ENCODE data around the gene NFATC3. TPM values are rescaled to one million over a fixed set of nuclear protein-coding genes. Genes with fewer than 3 reads are reported as not detected.
A peak's percentile ranks its signal among the peaks of the same experiment; 100 is the strongest.

Gene NFATC3
- total RNA-seq, 1 donor from 2014 or later = 51.8 TPM

DNA sequence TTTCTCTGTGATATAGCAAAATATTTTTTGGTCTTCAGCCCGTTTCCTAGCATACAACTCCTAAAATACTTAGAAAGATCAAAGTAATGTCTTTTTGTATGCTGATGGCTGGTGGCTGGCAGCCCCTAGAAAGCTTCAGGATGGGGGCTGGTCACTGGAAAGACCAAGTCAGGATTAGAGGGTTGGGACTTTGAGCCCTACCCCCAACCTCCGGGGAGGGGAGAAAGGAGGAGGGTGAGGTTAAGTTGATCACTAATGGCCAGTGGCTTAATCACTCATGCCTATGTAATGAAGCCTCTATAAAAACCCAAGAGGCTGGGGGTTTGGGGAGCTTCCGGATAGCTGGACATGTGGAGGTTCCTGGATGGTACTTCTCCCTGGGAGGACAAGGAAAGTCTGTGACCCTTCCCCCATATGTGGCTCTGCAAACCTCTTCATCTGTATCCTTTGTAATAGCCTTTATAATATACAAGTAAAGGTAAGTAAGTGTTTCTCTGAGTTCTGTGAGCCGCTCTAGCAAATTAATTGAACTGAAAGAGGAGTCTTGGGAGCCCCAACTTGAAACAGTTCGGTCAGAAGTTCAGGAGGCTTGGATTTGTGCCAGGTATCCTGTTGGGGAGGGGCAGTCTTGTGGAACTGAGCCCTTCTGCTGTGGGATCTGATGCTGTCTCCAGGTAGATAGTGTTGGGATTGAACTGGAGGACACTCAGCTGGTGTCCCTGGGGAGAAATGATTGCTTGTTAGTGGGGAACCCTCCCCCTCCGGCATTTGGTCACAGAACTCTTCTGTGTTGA lies 182.6 kb downstream of the NFATC3 start:
- Mint-ChIP-seq H3K4me3 (peak overlapping the region; percentile 58), H3K27me3 (ENCODE audit: low read depth) (no peaks in the 10 kb centered on the region), H3K36me3 (no peaks in the 10 kb centered on the region), H3K9me3 (no peaks in the 10 kb centered on the region), H3K4me1 (peaks cover 43% of the 10 kb centered on the region), H3K27ac (peak overlapping the region; percentile 95)
- peak in 1 of 2 experiments; percentile 61 for DNase-seq (ENCODE audit: low spot score in 2 of 2, unreplicated experiment in 2 of 2)
- TF ChIP-seq, protein P1, sequence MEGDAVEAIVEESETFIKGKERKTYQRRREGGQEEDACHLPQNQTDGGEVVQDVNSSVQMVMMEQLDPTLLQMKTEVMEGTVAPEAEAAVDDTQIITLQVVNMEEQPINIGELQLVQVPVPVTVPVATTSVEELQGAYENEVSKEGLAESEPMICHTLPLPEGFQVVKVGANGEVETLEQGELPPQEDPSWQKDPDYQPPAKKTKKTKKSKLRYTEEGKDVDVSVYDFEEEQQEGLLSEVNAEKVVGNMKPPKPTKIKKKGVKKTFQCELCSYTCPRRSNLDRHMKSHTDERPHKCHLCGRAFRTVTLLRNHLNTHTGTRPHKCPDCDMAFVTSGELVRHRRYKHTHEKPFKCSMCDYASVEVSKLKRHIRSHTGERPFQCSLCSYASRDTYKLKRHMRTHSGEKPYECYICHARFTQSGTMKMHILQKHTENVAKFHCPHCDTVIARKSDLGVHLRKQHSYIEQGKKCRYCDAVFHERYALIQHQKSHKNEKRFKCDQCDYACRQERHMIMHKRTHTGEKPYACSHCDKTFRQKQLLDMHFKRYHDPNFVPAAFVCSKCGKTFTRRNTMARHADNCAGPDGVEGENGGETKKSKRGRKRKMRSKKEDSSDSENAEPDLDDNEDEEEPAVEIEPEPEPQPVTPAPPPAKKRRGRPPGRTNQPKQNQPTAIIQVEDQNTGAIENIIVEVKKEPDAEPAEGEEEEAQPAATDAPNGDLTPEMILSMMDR (IDR thresholded peaks at IDR 0.05; ENCODE audit: unreplicated experiment) = no peak

DNA sequence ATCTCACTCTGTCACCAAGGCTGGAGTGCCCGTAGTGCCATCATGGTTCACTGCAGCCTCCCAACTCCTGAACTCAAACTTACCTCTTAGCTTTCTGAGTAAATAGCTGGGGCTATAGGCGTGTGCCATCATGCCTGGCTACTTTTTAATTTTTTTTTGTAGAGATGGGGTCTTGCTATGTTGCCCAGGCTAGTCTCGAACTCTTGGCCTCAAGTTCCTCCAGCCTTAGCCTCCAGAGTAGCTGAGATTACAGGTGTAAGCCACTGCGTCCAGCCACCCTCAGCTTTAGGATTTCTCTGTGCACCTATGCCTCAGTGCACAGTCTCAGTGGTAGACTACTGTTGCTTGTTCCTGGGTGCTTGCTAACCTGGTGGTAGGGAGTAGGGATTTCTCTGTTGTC lies 184.6 kb downstream of the NFATC3 start:
- Mint-ChIP-seq H3K4me1 (peaks cover 36% of the 10 kb centered on the region), H3K9me3 (no peaks in the 10 kb centered on the region), H3K36me3 (peaks cover 9% of the 10 kb centered on the region), H3K27me3 (ENCODE audit: low read depth) (no peaks in the 10 kb centered on the region), H3K27ac (no peak overlapping the region), H3K4me3 (no peak overlapping the region)
- DNase-seq (ENCODE audit: low spot score in 2 of 2, unreplicated experiment in 2 of 2) = no peak
- TF ChIP-seq, protein P1 (IDR thresholded peaks at IDR 0.05; ENCODE audit: unreplicated experiment) = no peak

DNA sequence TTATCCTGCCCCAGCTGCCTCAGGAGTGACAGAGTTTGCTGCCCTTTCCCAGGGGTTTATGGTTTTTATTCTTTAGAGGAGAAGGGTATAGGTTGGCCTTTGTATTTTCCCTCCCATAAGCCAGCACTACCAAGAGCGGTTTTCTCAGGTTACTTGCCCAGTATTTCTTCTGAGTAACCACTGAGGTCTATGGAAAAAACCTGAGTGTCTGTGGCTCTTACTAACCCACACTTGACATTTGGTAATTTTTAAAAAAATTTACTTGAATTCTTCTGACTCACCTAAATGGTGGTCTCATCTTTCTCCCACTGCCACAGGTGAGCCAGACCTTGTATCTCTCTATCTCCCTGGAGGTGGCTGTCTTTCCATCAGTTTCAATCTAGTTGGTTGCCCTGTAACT lies 185.2 kb downstream of the NFATC3 start:
- Mint-ChIP-seq H3K4me3 (no peak overlapping the region), H3K4me1 (peaks cover 32% of the 10 kb centered on the region), H3K9me3 (no peaks in the 10 kb centered on the region), H3K27ac (peak overlapping the region; percentile 50), H3K27me3 (ENCODE audit: low read depth) (no peaks in the 10 kb centered on the region), H3K36me3 (peaks cover 9% of the 10 kb centered on the region)
- DNase-seq (ENCODE audit: low spot score in 2 of 2, unreplicated experiment in 2 of 2) = no peak
- TF ChIP-seq, protein P1 (IDR thresholded peaks at IDR 0.05; ENCODE audit: unreplicated experiment) = no peak

DNA sequence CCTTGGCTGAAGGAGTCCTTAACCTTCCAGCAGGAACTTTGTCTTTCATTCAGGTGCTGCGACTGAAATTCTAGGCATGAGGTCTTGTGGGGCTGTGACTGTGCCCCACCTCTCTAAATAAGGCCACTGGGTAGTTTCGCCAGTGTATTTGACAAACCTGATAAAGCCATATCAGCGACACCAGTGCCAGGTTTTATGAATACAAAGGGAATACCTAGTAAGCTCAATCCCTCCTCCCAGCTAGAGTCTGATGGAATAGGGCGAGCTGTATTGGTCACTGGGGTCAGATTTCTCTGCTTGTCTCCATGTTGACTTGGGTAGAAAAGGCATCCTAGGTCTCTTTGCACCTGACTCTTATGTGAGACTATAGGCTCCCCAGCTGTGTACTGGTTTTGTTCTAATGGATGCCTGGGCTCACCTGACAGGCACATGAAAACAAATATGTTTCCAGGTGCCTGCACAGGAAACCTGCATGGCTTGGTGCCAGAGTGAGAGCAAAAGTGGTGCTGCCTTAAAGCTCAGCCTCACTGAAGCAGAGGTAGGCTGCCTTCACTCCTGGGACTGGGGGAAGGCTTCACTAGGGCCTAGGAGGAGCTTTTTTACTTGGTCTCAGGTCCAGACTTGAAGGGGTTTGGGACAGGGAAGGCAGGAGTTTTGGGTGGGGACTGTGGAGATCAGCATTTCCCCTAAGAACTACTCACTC lies 187.5 kb downstream of the NFATC3 start:
- H3K27me3 Mint-ChIP-seq (ENCODE audit: low read depth) = no peaks in the 10 kb centered on the region
- TF ChIP-seq, protein P1 (IDR thresholded peaks at IDR 0.05; ENCODE audit: unreplicated experiment) = no peak
- no peak for DNase-seq (ENCODE audit: low spot score in 2 of 2, unreplicated experiment in 2 of 2)

DNA sequence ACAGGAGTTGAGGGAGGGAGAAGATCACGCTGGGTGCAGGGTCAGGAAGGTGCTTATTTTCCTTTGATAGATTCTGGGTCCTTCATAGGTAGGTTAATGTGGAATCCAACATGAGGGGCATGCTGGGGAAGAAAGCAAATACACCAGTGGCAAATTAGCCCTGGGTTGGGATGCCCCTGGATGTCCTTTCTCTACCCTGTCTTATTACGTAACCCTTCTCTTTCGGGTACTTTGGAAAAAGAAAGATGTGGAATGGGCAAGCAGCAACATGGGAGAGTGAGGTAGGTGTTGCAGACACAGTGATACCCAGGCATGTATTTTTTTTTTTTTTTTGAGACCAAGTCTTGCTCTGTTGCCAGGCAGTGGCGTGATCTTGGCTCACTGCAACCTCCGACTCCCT lies 188.3 kb downstream of the NFATC3 start:
- TF ChIP-seq, protein P1 (IDR thresholded peaks at IDR 0.05; ENCODE audit: unreplicated experiment) = no peak
- no peak overlapping the region for H3K27ac Mint-ChIP-seq

More for the DNA sequence above, 187.5 kb downstream of the NFATC3 start:
- H3K9me3 Mint-ChIP-seq = no peaks in the 10 kb centered on the region
- peaks cover 24% of the 10 kb centered on the region for H3K4me1 Mint-ChIP-seq
- no peak overlapping the region for H3K4me3 Mint-ChIP-seq
- H3K27ac Mint-ChIP-seq = no peak overlapping the region
- peaks cover 11% of the 10 kb centered on the region for H3K36me3 Mint-ChIP-seq

More for the DNA sequence above, 188.3 kb downstream of the NFATC3 start:
- H3K27me3 Mint-ChIP-seq (ENCODE audit: low read depth) = no peaks in the 10 kb centered on the region
- no peaks in the 10 kb centered on the region for H3K9me3 Mint-ChIP-seq
- no peak for DNase-seq (ENCODE audit: low spot score in 2 of 2, unreplicated experiment in 2 of 2)
- peaks cover 16% of the 10 kb centered on the region for H3K4me1 Mint-ChIP-seq
- peaks cover 11% of the 10 kb centered on the region for H3K36me3 Mint-ChIP-seq
- H3K4me3 Mint-ChIP-seq = no peak overlapping the region
